AG04450 (cell line): ENCODE results near the gene GAS7. TPM values are rescaled to one million over a fixed set of nuclear protein-coding genes. Genes with fewer than 3 reads are reported as not detected.

Experiments used
- CTCF ChIA-PET: fragments of 300-600, 350-600 bp; formaldehyde crosslinking; extraction: SDS; loops from one replicate; lab custom pipeline; 2022; ENCODE audit warnings: antibody characterized with exemption, inconsistent platforms; lab: Charles Lee
- POLR2A ChIA-PET: fragments of 350-600 bp; formaldehyde crosslinking; extraction: SDS; loops from one replicate; lab custom pipeline; 2021; ENCODE audit warnings: antibody characterized with exemption, inconsistent platforms; lab: Yijun Ruan, JAX
- DNase-seq: peaks from one replicate; pipeline ENCODE4 v3.0.0-alpha.2; 2011; ENCODE audit warnings: low read depth, low spot score
- H3K27ac ChIP-seq: one replicate; pipeline ENCODE4 v1.5.1; 2012; ENCODE audit warnings: low read depth, low read length, control low read depth
- H3K27me3 ChIP-seq: one replicate; pipeline ENCODE4 v1.6.0; 2012; ENCODE audit warnings: low read length; ENCODE audit not compliant: control insufficient read depth, insufficient read depth
- H3K4me3 ChIP-seq: 2 replicates; pipeline ENCODE4 v1.5.1; 2011; ENCODE audit warnings: mild to moderate bottlenecking, low read depth, low read length, control low read depth
- H3K9me3 ChIP-seq: 2 replicates; pipeline ENCODE4 v1.5.1; 2012; ENCODE audit warnings: low read length; ENCODE audit not compliant: control insufficient read depth, insufficient read depth
- CTCF ChIP-seq: IDR thresholded peaks from 2 replicates; pipeline ENCODE4 v1.5.1; 2011; ENCODE audit warnings: low read depth, low read length, control low read depth, inconsistent platforms
- polyA plus RNA-seq: library from polyadenylated mRNA; depleted of rRNA; stranded (reverse); fragments of >200 nt; gene quantifications from 2 replicates; pipeline ENCODE4 v1.2.3, GENCODE V29; 2011

GAS7 gene
- polyA plus RNA-seq, 1 experiment, result 5.6 TPM

GRCh38 chr17:9973669-9974447 lies 224.5 kb downstream of the GAS7 start:
- no peak overlapping the region for H3K4me3 ChIP-seq
- CTCF ChIA-PET, result no interaction called here
- TF ChIP-seq CTCF, result no peak
- POLR2A ChIA-PET, result no interaction called here
- H3K9me3 ChIP-seq, result peaks cover 2% of the 10 kb centered on the region
- DNase-seq, result no peak
- no peak overlapping the region for H3K27ac ChIP-seq
- no peaks in the 10 kb centered on the region for H3K27me3 ChIP-seq

- Histone ChIP-seq H3K27me3 (no peaks in the 10 kb centered on the region), H3K27ac (no peak overlapping the region), H3K9me3 (peaks cover 2% of the 10 kb centered on the region), H3K4me3 (no peak overlapping the region)
- DNase-seq, result no peak
- ChIA-PET CTCF (interaction anchor here (0.5 to 0.6 kb wide), 2 partner anchors 62 to 644 kb away, joined by 3 read pairs; no protein-coding TSS in a partner anchor), POLR2A (no interaction called here)
- TF ChIP-seq CTCF, result no peak
Observed at GRCh38 chr17:9971991-9972390, 226.4 kb downstream of the GAS7 start.

GRCh38 chr17:9969301-9969935 lies 229.0 kb downstream of the GAS7 start:
- Histone ChIP-seq H3K27me3 (no peaks in the 10 kb centered on the region), H3K4me3 (no peak overlapping the region), H3K9me3 (no peaks in the 10 kb centered on the region; the same call in none of the 2 replicates), H3K27ac (no peak overlapping the region)
- no peak for TF ChIP-seq CTCF
- DNase-seq, result no peak
- ChIA-PET CTCF (interaction anchor here (0.7 to 1.8 kb wide), 2 partner anchors 11 to 40 kb away, joined by 3 to 5 read pairs; no protein-coding TSS in a partner anchor), POLR2A (no interaction called here)

- H3K27ac ChIP-seq, result no peak overlapping the region
- no peak for DNase-seq
- no peak for TF ChIP-seq CTCF
- ChIA-PET CTCF (interaction anchor here (0.7 to 1.8 kb wide), 5 partner anchors 11 to 678 kb away, joined by 3 to 5 read pairs (median 3); no protein-coding TSS in a partner anchor), POLR2A (no interaction called here)
- no peaks in the 10 kb centered on the region for H3K27me3 ChIP-seq
- no peak overlapping the region for H3K4me3 ChIP-seq
- H3K9me3 ChIP-seq, result no peaks in the 10 kb centered on the region; the same call in none of the 2 replicates
Observed at GRCh38 chr17:9968881-9969280, 229.5 kb downstream of the GAS7 start.

- Histone ChIP-seq H3K9me3 (no peaks in the 10 kb centered on the region; the same call in none of the 2 replicates), H3K27ac (no peak overlapping the region), H3K4me3 (no peak overlapping the region), H3K27me3 (no peaks in the 10 kb centered on the region)
- POLR2A ChIA-PET, result no interaction called here
- no peak for TF ChIP-seq CTCF
- DNase-seq, result no peak
- CTCF ChIA-PET, result interaction anchor here (0.7 to 1.8 kb wide), 4 partner anchors 39 to 679 kb away, joined by 3 to 5 read pairs (median 4); no protein-coding TSS in a partner anchor
Observed at GRCh38 chr17:9968008-9968407, 230.4 kb downstream of the GAS7 start.
